GM12878 (cell line): ENCODE measurements around the gene LIFR. TPM values are rescaled to one million over a fixed set of nuclear protein-coding genes. Genes with fewer than 3 reads are reported as not detected.

Source experiments
- ATAC-seq: fragments of 200-7000 bp; cut with Tn5 transposase; 3 replicates; pipeline ENCODE4 v1.9.1; 2020; ENCODE audit warnings: mild to moderate bottlenecking, moderate library complexity
- BruUV-seq: library from RNA; stranded (reverse); fragments of 400-500 nt; replicated peaks from 2 replicates; lab custom pipeline; 2021; lab: Mats Ljungman, UMichigan
- CTCF ChIA-PET: fragments of 300-600 bp; sonication (Branson Sonifier 250); formaldehyde crosslinking; extraction: SDS; loops from one replicate; lab custom pipeline; 2021; ENCODE audit warnings: inconsistent platforms; lab: Yijun Ruan, JAX
- POLR2A ChIA-PET: fragments of 350-600 bp; formaldehyde crosslinking; extraction: SDS; loops from one replicate; lab custom pipeline; 2021; ENCODE audit warnings: inconsistent platforms; lab: Charles Lee
- RAD21 ChIA-PET: fragments of 300-600 bp; sonication (Branson Sonifier 250); formaldehyde crosslinking; loops from one replicate; lab custom pipeline; 2023; ENCODE audit warnings: antibody characterized with exemption; ENCODE audit not compliant: unreplicated experiment; lab: Charles Lee
- SMC1A ChIA-PET: fragments of 300-600 bp; sonication (Branson Sonifier 250); formaldehyde crosslinking; loops from one replicate; lab custom pipeline; 2023; ENCODE audit not compliant: unreplicated experiment, uncharacterized antibody; lab: Charles Lee
- DNase-seq: peaks from one replicate; pipeline ENCODE4 v3.0.0-alpha.2; 2011; ENCODE audit warnings: low read depth, low spot score
- FAIRE-seq: peaks from 3 replicates; lab custom pipeline; 2011; peaks lifted over from hg19 to GRCh38; lab: Jason Lieb, UNC
- H2AFZ ChIP-seq: 2 replicates; pipeline ENCODE4 v1.6.0; 2011; ENCODE audit warnings: low read depth, low read length, control low read depth; ENCODE audit not compliant: control insufficient read depth
- H3K27ac ChIP-seq: 2 replicates; pipeline ENCODE4 v1.5.1; 2011; ENCODE audit warnings: control low read depth; ENCODE audit not compliant: control insufficient read depth, insufficient read depth
- H3K27me3 ChIP-seq, 2 experiments: replicated peaks in 1 of 2; 2 replicates each; pipeline versions ENCODE4 v1.6.0 to v1.6.1; 2011; ENCODE audit warnings: low read length in 1 of 2; ENCODE audit not compliant: control insufficient read depth in 2 of 2, insufficient read depth in 2 of 2
- H3K36me3 ChIP-seq, 2 experiments: 2 replicates each; pipeline ENCODE4 v1.5.1; 2011; ENCODE audit warnings: low read length in 1 of 2; ENCODE audit not compliant: control insufficient read depth in 2 of 2, insufficient read depth in 2 of 2
- H3K4me1 ChIP-seq: 2 replicates; pipeline ENCODE4 v1.6.1; 2011; ENCODE audit warnings: mild to moderate bottlenecking, low read length, moderate library complexity, mixed read lengths; ENCODE audit not compliant: control insufficient read depth, insufficient read depth
- H3K4me2 ChIP-seq: 2 replicates; pipeline ENCODE4 v1.6.0; 2011; ENCODE audit warnings: control low read depth; ENCODE audit not compliant: control insufficient read depth, insufficient read depth
- H3K4me3 ChIP-seq: fragments of 200-600 bp; sonication (generic); 2 replicates; pipeline ENCODE4 v1.5.1; 2016
- H3K79me2 ChIP-seq: 2 replicates; pipeline ENCODE4 v1.6.0; 2011; ENCODE audit warnings: low read length; ENCODE audit not compliant: control insufficient read depth, insufficient read depth
- H3K9ac ChIP-seq: 2 replicates; pipeline ENCODE4 v1.8.0; 2011; ENCODE audit warnings: low read length, control low read depth, mixed read lengths; ENCODE audit not compliant: control insufficient read depth, insufficient read depth
- H3K9me3 ChIP-seq: replicated peaks from 3 replicates; pipeline ENCODE4 v1.5.1; 2011; ENCODE audit warnings: mild to moderate bottlenecking, low read length; ENCODE audit not compliant: control insufficient read depth, insufficient read depth
- H4K20me1 ChIP-seq: 2 replicates; pipeline ENCODE4 v1.6.0; 2011; ENCODE audit not compliant: control insufficient read depth, insufficient read depth
- ATF7 ChIP-seq: fragments of 450-650 bp; IDR thresholded peaks from 2 replicates; pipeline ENCODE4 v1.6.1; 2016; ENCODE audit warnings: low read depth, mild to moderate bottlenecking
- POLR2A ChIP-seq: IDR thresholded peaks from 2 replicates; pipeline ENCODE4 v1.6.1; 2011; ENCODE audit warnings: low read depth, mild to moderate bottlenecking, low read length
- ZNF622 ChIP-seq: fragments of 450-650 bp; IDR thresholded peaks from 2 replicates; pipeline ENCODE4 v1.6.1; 2017; ENCODE audit warnings: mild to moderate bottlenecking, inconsistent platforms
- WGBS: methylation state at CpG from one replicate; pipeline ENCODE4 v1.1.6; 2016; ENCODE audit warnings: low lambda C conversion rate; ENCODE audit not compliant: insufficient replicate concordance, insufficient coverage; ENCODE audit errors: missing lambda C conversion rate; 5-methylcytosine and 5-hydroxymethylcytosine counted together
- in situ Hi-C: fragments of 300-500 bp; cut with MboI; formaldehyde crosslinking; loops from 9 replicates; pipeline ENCODE4 v1.14.3; 2018; ENCODE audit warnings: mixed read lengths
- intact Hi-C: fragments of 100-400 bp; cut with micrococcal nuclease; formaldehyde crosslinking; loops from one replicate; pipeline ENCODE4 v1.14.2; 2022; ENCODE audit not compliant: unreplicated experiment
- polyA plus RNA-seq, 11 experiments: library from polyadenylated mRNA; depleted of rRNA in 4 of 11; unstranded in 6 of 11; stranded (reverse) in 5 of 11; fragments of >200 nt; fragmentation: Nextera tagmentation in 4 of 11; fragmentation: Illumina TruSeq in 1 of 11; extraction: Ambion mirVana in 4 of 11; extraction: Trizol in 1 of 11; gene quantifications; 1 replicate in 1 of 11; 2 replicates in 10 of 11; pipeline versions ENCODE4 v1.2.1 to v1.2.3, GENCODE V29; 2011 to 2016; ENCODE audit warnings: inconsistent platforms in 2 of 11, missing spikeins in 2 of 11, low read depth in 1 of 11
- total RNA-seq, 4 experiments: library from RNA; depleted of rRNA in 3 of 4; stranded (reverse); fragments of >200 nt in 3 of 4; fragmentation: Illumina TruSeq in 1 of 4; extraction: Trizol in 1 of 4; gene quantifications; 2 replicates each; pipeline versions ENCODE4 v1.2.1 to v1.2.3, GENCODE V29; 2013 to 2021
- TF ChIP-seq, protein P1 (sequence below): fragments of 450-650 bp; conservative IDR thresholded peaks from 2 replicates; pipeline ENCODE4 v1.6.1; 2017; ENCODE audit warnings: mild to moderate bottlenecking, moderate library complexity
- TF ChIP-seq, protein P2 (sequence below): IDR thresholded peaks from 2 replicates; pipeline ENCODE4 v1.6.1; 2012; ENCODE audit warnings: mild to moderate bottlenecking, low read depth, low read length

Gene LIFR
- total and polyA plus RNA-seq, 10 of the 15 experiments (the other 5 are each of a cell fraction or from before 2014, with no cell fraction given): 0.10 TPM; not detected in 9

DNA sequence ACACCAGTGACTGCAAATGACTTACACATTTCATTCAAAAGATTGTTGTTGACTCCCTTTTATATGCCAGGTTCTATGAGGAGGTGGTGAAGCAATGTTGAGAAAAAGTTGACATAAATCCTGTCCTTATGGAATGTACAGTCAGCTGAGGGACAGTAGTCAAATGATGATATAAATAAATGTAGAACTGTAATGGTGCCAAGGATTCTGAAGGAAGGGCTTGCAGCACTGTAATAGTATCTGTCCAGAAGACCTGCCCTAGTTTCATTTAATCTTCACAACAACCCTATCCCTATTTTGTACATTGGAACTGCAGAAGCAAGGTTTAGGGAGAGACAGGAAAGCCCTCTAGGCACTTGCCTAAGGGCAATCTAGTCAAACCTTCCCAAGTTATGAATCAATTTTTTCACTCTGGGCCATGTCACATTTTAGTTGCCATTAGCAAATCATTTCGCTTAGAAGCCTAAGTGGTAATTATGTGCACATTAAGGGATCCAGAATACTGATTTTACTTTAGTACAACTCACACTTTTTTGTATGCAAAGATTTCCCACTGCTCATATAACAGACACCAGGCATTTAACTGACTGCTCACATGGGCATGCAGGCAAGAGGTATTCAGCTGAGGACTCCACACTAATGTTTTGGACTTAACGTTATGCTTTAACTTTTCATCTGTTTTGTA, 34.5 kb upstream of the LIFR start:
- Histone ChIP-seq H4K20me1 (no peaks in the 10 kb centered on the region), H2AFZ (no peak overlapping the region), H3K4me3 (no peak overlapping the region), H3K36me3 (no peaks in the 10 kb centered on the region), H3K4me1 (no peaks in the 10 kb centered on the region), H3K27ac (no peak overlapping the region), H3K4me2 (no peak overlapping the region), H3K9me3 (no peaks in the 10 kb centered on the region), H3K27me3 (no peaks in the 10 kb centered on the region; a peak in 1 of 4 replicates), H3K9ac (no peak overlapping the region), H3K79me2 (no peaks in the 10 kb centered on the region)
- intact Hi-C loops: no loop called here
- DNase-seq (no peak), FAIRE-seq (no peak), ATAC-seq (no peak)
- POLR2A ChIA-PET: no interaction called here
- RAD21 ChIA-PET: no interaction called here
- TF ChIP-seq, protein P1, sequence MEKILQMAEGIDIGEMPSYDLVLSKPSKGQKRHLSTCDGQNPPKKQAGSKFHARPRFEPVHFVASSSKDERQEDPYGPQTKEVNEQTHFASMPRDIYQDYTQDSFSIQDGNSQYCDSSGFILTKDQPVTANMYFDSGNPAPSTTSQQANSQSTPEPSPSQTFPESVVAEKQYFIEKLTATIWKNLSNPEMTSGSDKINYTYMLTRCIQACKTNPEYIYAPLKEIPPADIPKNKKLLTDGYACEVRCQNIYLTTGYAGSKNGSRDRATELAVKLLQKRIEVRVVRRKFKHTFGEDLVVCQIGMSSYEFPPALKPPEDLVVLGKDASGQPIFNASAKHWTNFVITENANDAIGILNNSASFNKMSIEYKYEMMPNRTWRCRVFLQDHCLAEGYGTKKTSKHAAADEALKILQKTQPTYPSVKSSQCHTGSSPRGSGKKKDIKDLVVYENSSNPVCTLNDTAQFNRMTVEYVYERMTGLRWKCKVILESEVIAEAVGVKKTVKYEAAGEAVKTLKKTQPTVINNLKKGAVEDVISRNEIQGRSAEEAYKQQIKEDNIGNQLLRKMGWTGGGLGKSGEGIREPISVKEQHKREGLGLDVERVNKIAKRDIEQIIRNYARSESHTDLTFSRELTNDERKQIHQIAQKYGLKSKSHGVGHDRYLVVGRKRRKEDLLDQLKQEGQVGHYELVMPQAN: no peak
- no peak for TF ChIP-seq ATF7
- TF ChIP-seq ZNF622: no peak
- no TSS peak for BruUV-seq
- 0% methylated on average over 2 of the region's 2 CpGs for WGBS
- SMC1A ChIA-PET: no interaction called here
- in situ Hi-C loops: no loop called here
- CTCF ChIA-PET: interaction anchor here (0.5 kb wide), 1 partner anchor 13 kb away, joined by 3 read pairs; no protein-coding TSS in a partner anchor

DNA sequence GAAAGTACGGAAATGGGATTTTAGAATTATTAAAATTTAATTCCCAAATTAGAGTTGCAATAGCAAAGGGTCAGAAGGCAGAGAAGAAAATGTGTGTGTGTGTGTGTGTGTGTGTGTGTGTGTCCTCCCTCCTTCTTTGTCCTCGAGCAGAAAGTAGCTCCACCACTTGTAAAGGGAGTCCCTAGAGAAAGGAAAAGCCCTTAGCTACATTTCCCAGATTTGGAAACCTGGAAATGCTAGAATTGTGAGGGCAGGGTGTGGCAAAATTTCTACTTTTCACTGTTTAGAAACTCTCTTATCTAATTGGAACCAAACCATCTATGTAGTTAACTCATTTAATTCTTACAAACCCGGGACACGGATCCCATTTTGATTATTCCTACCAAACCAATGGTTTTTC, 33.2 kb upstream of the LIFR start:
- H4K20me1 ChIP-seq: no peaks in the 10 kb centered on the region
- no peak overlapping the region for H3K9ac ChIP-seq
- CTCF ChIA-PET: interaction anchor here (1.1 kb wide), 1 partner anchor 148 kb away, joined by 6 read pairs; no protein-coding TSS in a partner anchor
- RAD21 ChIA-PET: no interaction called here
- ATAC-seq (no peak), FAIRE-seq (no peak), DNase-seq (no peak)
- no peak overlapping the region for H3K4me3 ChIP-seq
- SMC1A ChIA-PET: no interaction called here
- POLR2A ChIA-PET: no interaction called here
- no peaks in the 10 kb centered on the region for H3K79me2 ChIP-seq
- no TSS peak for BruUV-seq
- in situ Hi-C loops: no loop called here
- no peak overlapping the region for H3K4me2 ChIP-seq
- no peak overlapping the region for H3K27ac ChIP-seq
- H3K27me3 ChIP-seq: no peaks in the 10 kb centered on the region
- WGBS: 34% methylated on average over 4 of the region's 4 CpGs
- H3K9me3 ChIP-seq: no peaks in the 10 kb centered on the region
- H3K4me1 ChIP-seq: no peaks in the 10 kb centered on the region
- H3K36me3 ChIP-seq: no peaks in the 10 kb centered on the region
- H2AFZ ChIP-seq: no peak overlapping the region
- intact Hi-C loops: no loop called here
- no peak for TF ChIP-seq POLR2A
- TF ChIP-seq, protein P2, sequence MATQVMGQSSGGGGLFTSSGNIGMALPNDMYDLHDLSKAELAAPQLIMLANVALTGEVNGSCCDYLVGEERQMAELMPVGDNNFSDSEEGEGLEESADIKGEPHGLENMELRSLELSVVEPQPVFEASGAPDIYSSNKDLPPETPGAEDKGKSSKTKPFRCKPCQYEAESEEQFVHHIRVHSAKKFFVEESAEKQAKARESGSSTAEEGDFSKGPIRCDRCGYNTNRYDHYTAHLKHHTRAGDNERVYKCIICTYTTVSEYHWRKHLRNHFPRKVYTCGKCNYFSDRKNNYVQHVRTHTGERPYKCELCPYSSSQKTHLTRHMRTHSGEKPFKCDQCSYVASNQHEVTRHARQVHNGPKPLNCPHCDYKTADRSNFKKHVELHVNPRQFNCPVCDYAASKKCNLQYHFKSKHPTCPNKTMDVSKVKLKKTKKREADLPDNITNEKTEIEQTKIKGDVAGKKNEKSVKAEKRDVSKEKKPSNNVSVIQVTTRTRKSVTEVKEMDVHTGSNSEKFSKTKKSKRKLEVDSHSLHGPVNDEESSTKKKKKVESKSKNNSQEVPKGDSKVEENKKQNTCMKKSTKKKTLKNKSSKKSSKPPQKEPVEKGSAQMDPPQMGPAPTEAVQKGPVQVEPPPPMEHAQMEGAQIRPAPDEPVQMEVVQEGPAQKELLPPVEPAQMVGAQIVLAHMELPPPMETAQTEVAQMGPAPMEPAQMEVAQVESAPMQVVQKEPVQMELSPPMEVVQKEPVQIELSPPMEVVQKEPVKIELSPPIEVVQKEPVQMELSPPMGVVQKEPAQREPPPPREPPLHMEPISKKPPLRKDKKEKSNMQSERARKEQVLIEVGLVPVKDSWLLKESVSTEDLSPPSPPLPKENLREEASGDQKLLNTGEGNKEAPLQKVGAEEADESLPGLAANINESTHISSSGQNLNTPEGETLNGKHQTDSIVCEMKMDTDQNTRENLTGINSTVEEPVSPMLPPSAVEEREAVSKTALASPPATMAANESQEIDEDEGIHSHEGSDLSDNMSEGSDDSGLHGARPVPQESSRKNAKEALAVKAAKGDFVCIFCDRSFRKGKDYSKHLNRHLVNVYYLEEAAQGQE: no peak
